NCI-H526 (cell line): ENCODE data around the gene ATF1.
"Not testable (repeated sequence)": the region's sequence is repeated elsewhere in the genome, so short reads cannot be mapped to it uniquely, and the experiment has no call there.

Experiments
- DNase-seq, 2 experiments: peaks; one replicate each; lab custom pipeline; 2025; lab: John Stamatoyannopoulos, UW

ATF1 gene

GRCh38 chr12:50862316-50862715, 98.4 kb downstream of the ATF1 start:
- no peak for DNase-seq

- DNase-seq, result no peak
Observed at GRCh38 chr12:50865266-50865665, 101.4 kb downstream of the ATF1 start.

GRCh38 chr12:50868881-50869280, 105.0 kb downstream of the ATF1 start:
- not testable (repeated sequence) for DNase-seq
